HEK293 (cell line): ENCODE data around the gene CDC27.

Source experiments
- CTCF ChIA-PET: fragments of 350-600 bp; formaldehyde crosslinking; extraction: SDS; loops from one replicate; lab custom pipeline; 2021; ENCODE audit warnings: antibody characterized with exemption; lab: Yijun Ruan, JAX
- POLR2A ChIA-PET: fragments of 300-600 bp; formaldehyde crosslinking; extraction: SDS; loops from one replicate; lab custom pipeline; 2020; ENCODE audit warnings: antibody characterized with exemption, inconsistent platforms; lab: Yijun Ruan, JAX
- H3K27ac ChIP-seq: fragments of 200-500 bp; sonication (Bioruptor generic); 2 replicates; pipeline ENCODE4 v1.5.1; 2014; ENCODE audit warnings: low read depth, low read length, control low read depth, inconsistent platforms; ENCODE audit errors: extremely low read depth
- H3K36me3 ChIP-seq, 2 experiments: fragments of 200-500 bp in 1 of 2; sonication (Bioruptor generic) in 1 of 2; 1 replicate in 1 of 2; 2 replicates in 1 of 2; pipeline ENCODE4 v1.5.1; 2014 to 2017; ENCODE audit warnings: inconsistent platforms in 2 of 2, low read length in 2 of 2; ENCODE audit not compliant: control insufficient read depth in 2 of 2, insufficient read depth in 1 of 2
- H3K4me1 ChIP-seq: fragments of 200-500 bp; sonication (Bioruptor generic); 2 replicates; pipeline ENCODE4 v1.5.1; 2014; ENCODE audit warnings: mild to moderate bottlenecking, low read length, inconsistent platforms; ENCODE audit not compliant: control insufficient read depth, insufficient read depth
- H3K4me3 ChIP-seq: 2 replicates; pipeline ENCODE4 v1.5.1; 2011; ENCODE audit warnings: low read depth, mild to moderate bottlenecking, control low read depth, low read length, moderate library complexity
- H3K9me3 ChIP-seq: fragments of 200-500 bp; sonication (Bioruptor generic); 2 replicates; pipeline ENCODE4 v1.5.1; 2014; ENCODE audit warnings: low read depth, low read length, inconsistent platforms; ENCODE audit not compliant: control insufficient read depth, insufficient read depth
- BCL11A ChIP-seq: fragments of 450-650 bp; formaldehyde crosslinking; IDR thresholded peaks from 2 replicates; pipeline ENCODE4 v1.5.1; 2016; ENCODE audit warnings: low read depth, missing biosample characterization, missing genetic modification characterization
- GLI2 ChIP-seq: fragments of 450-650 bp; formaldehyde crosslinking; IDR thresholded peaks from 2 replicates; pipeline ENCODE4; 2017; ENCODE audit warnings: missing biosample characterization, missing genetic modification characterization, low read depth, borderline replicate concordance
- GLIS2 ChIP-seq: fragments of 450-650 bp; formaldehyde crosslinking; IDR thresholded peaks from 2 replicates; pipeline ENCODE4 v1.5.1; 2016; ENCODE audit warnings: missing biosample characterization, missing genetic modification characterization
- HOXD13 ChIP-seq: sonication (generic); formaldehyde crosslinking; IDR thresholded peaks from 2 replicates; pipeline ENCODE4 v1.8.0; 2022; ENCODE audit warnings: missing genetic modification reagents, borderline replicate concordance
- KLF8 ChIP-seq: fragments of 450-650 bp; formaldehyde crosslinking; IDR thresholded peaks from 2 replicates; pipeline ENCODE4 v1.5.1; 2016; ENCODE audit warnings: missing biosample characterization, missing genetic modification characterization
- MEIS1 ChIP-seq: sonication (generic); formaldehyde crosslinking; IDR thresholded peaks from 2 replicates; pipeline ENCODE4 v1.8.1; 2022; ENCODE audit warnings: missing genetic modification reagents, mild to moderate bottlenecking, borderline replicate concordance
- OVOL3 ChIP-seq: fragments of 450-650 bp; formaldehyde crosslinking; IDR thresholded peaks from 2 replicates; pipeline ENCODE4 v1.5.1; 2016; ENCODE audit warnings: missing biosample characterization, missing genetic modification characterization
- PRDM1 ChIP-seq: fragments of 450-650 bp; formaldehyde crosslinking; IDR thresholded peaks from 2 replicates; pipeline ENCODE4; 2016; ENCODE audit warnings: missing biosample characterization, missing genetic modification characterization
- SP7 ChIP-seq: fragments of 450-650 bp; formaldehyde crosslinking; IDR thresholded peaks from 2 replicates; pipeline ENCODE4 v1.5.1; 2016; ENCODE audit warnings: missing biosample characterization, missing genetic modification characterization
- ZBTB20 ChIP-seq: fragments of 450-650 bp; formaldehyde crosslinking; IDR thresholded peaks from 2 replicates; pipeline ENCODE4 v1.5.1; 2016; ENCODE audit warnings: missing biosample characterization, missing genetic modification characterization
- ZFHX2 ChIP-seq: fragments of 450-650 bp; formaldehyde crosslinking; conservative IDR thresholded peaks from 2 replicates; pipeline ENCODE4 v1.5.1; 2016; ENCODE audit warnings: missing biosample characterization, missing genetic modification characterization
- ZFP3 ChIP-seq: fragments of 450-650 bp; formaldehyde crosslinking; IDR thresholded peaks from 2 replicates; pipeline ENCODE4 v1.5.1; 2016; ENCODE audit warnings: low read depth, missing biosample characterization, missing genetic modification characterization
- ZNF132 ChIP-seq: fragments of 450-650 bp; formaldehyde crosslinking; IDR thresholded peaks from 2 replicates; pipeline ENCODE4 v1.5.1; 2017; ENCODE audit warnings: missing biosample characterization, missing genetic modification characterization, borderline replicate concordance
- ZNF133 ChIP-seq: fragments of 450-650 bp; formaldehyde crosslinking; IDR thresholded peaks from 2 replicates; pipeline ENCODE4 v1.5.1; 2016; ENCODE audit warnings: missing biosample characterization, missing genetic modification characterization
- ZNF341 ChIP-seq: fragments of 450-650 bp; formaldehyde crosslinking; IDR thresholded peaks from 2 replicates; pipeline ENCODE4; 2016; ENCODE audit warnings: low read depth, missing biosample characterization, missing genetic modification characterization
- ZNF366 ChIP-seq: fragments of 450-650 bp; formaldehyde crosslinking; conservative IDR thresholded peaks from 2 replicates; pipeline ENCODE4 v1.5.1; 2016; ENCODE audit warnings: missing biosample characterization, missing genetic modification characterization
- ZNF596 ChIP-seq: fragments of 450-650 bp; IDR thresholded peaks from 2 replicates; pipeline ENCODE4 v1.5.0; 2018; ENCODE audit warnings: missing biosample characterization, mild to moderate bottlenecking, missing genetic modification characterization, moderate library complexity
- ZNF629 ChIP-seq: fragments of 450-650 bp; formaldehyde crosslinking; IDR thresholded peaks from 2 replicates; pipeline ENCODE4 v1.5.1; 2017; ENCODE audit warnings: missing biosample characterization, missing genetic modification characterization
- ZNF76 ChIP-seq: fragments of 450-650 bp; formaldehyde crosslinking; IDR thresholded peaks from 2 replicates; pipeline ENCODE4; 2016; ENCODE audit warnings: low read depth, missing biosample characterization, missing genetic modification characterization, borderline replicate concordance
- ZNF768 ChIP-seq: fragments of 450-650 bp; formaldehyde crosslinking; IDR thresholded peaks from 2 replicates; pipeline ENCODE4 v1.5.1; 2018; ENCODE audit warnings: missing biosample characterization, mild to moderate bottlenecking, missing genetic modification characterization
- ZNF837 ChIP-seq: fragments of 450-650 bp; formaldehyde crosslinking; IDR thresholded peaks from 2 replicates; pipeline ENCODE4 v1.5.1; 2016; ENCODE audit warnings: missing biosample characterization, missing genetic modification characterization
- ZNF843 ChIP-seq: fragments of 450-650 bp; formaldehyde crosslinking; IDR thresholded peaks from 2 replicates; pipeline ENCODE4 v1.5.1; 2016; ENCODE audit warnings: missing biosample characterization, missing genetic modification characterization
- TF ChIP-seq, protein P1 (sequence below): fragments of 450-650 bp; formaldehyde crosslinking; IDR thresholded peaks from 2 replicates; pipeline ENCODE4 v1.5.1; 2016; ENCODE audit warnings: missing biosample characterization, missing genetic modification characterization
- TF ChIP-seq, protein P2 (sequence below): fragments of 450-650 bp; formaldehyde crosslinking; IDR thresholded peaks from 2 replicates; pipeline ENCODE4 v1.5.1; 2017; ENCODE audit warnings: missing biosample characterization, mild to moderate bottlenecking, missing genetic modification characterization, moderate library complexity
- TF ChIP-seq, protein P3 (sequence below): fragments of 450-650 bp; formaldehyde crosslinking; IDR thresholded peaks from 2 replicates; pipeline ENCODE4 v1.5.1; 2016; ENCODE audit warnings: missing biosample characterization, missing genetic modification characterization

Gene CDC27

DNA sequence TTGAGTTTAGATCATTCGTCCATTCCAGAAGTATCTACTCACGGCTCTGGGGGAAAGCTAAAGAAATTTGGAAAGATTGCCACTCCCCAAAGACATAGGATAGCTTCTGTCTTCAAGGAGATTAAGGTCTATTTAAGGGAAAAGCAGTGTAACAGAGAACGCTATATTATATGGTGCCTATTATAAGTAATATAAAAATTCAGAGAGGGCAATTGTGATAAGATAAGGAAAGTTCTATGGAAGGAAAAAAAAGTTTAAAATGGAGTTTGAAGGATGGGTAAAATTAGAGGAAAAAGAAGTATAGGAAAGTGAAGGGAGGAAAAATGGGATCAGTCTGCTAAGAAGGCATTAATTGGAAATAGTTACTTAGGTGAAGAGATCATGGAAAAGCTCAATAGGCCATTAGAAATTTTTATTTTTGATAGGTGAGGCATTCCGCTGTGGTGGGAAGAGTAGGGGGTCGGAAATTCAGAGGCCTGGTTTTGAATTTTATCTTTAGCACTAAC lies 690 bp upstream of the CDC27 start:
- TF ChIP-seq ZNF843 (tag by site-specific recombination) (0 out of 2 replicates have a peak, but pooled peaks have one; percentile 18), MEIS1 (CRISPR knock-in tag) (no peak), ZFHX2 (no peak), ZNF629 (tag by site-specific recombination) (no peak), ZNF596 (no peak), ZFP3 (tag by site-specific recombination) (no peak), ZNF366 (tag by site-specific recombination) (peak; percentile 68), ZNF132 (no peak), HOXD13 (CRISPR knock-in tag) (no peak), ZNF837 (tag by site-specific recombination) (no peak), KLF8 (tag by site-specific recombination) (0 out of 2 replicates have a peak, but pooled peaks have one; percentile 1), PRDM1 (tag by site-specific recombination) (peak; percentile 85), ZBTB20 (tag by site-specific recombination) (0 out of 2 replicates have a peak, but pooled peaks have one; percentile 23), GLIS2 (no peak), ZNF133 (tag by site-specific recombination) (no peak), BCL11A (tag by site-specific recombination) (no peak), ZNF341 (0 out of 2 replicates have a peak, but pooled peaks have one; percentile 5), GLI2 (tag by site-specific recombination) (no peak), SP7 (peak; percentile 14; the same call in 1 of the 2 replicates), ZNF76 (tag by site-specific recombination) (no peak)
- TF ChIP-seq, protein P1, sequence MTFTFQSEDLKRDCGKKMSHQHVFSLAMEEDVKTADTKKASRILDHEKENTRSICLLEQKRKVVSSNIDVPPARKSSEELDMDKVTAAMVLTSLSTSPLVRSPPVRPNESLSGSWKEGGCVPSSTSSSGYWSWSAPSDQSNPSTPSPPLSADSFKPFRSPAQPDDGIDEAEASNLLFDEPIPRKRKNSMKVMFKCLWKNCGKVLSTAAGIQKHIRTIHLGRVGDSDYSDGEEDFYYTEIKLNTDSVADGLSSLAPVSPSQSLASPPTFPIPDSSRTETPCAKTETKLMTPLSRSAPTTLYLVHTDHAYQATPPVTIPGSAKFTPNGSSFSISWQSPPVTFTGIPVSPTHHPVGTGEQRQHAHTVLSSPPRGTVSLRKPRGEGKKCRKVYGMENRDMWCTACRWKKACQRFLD (tag by site-specific recombination): no peak
- TF ChIP-seq, protein P2, sequence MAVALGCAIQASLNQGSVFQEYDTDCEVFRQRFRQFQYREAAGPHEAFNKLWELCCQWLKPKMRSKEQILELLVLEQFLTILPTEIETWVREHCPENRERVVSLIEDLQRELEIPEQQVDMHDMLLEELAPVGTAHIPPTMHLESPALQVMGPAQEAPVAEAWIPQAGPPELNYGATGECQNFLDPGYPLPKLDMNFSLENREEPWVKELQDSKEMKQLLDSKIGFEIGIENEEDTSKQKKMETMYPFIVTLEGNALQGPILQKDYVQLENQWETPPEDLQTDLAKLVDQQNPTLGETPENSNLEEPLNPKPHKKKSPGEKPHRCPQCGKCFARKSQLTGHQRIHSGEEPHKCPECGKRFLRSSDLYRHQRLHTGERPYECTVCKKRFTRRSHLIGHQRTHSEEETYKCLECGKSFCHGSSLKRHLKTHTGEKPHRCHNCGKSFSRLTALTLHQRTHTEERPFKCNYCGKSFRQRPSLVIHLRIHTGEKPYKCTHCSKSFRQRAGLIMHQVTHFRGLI: peak; percentile 28; the same call in 1 of the 2 replicates
- ChIA-PET CTCF (interaction anchor here (0.7 to 1.6 kb wide), 5 partner anchors 14 to 1406 kb away, joined by 3 to 5 read pairs (median 3); partner anchors contain the start of gene CRHR1), POLR2A (interaction anchor here (1.0 to 1.6 kb wide), 11 partner anchors 8 to 460 kb away, joined by 3 to 8 read pairs (median 4); partner anchors contain the start of gene KPNB1)
- no peak overlapping the region for H3K27ac ChIP-seq
- peak overlapping the region; percentile 40 for H3K4me3 ChIP-seq
- H3K4me1 ChIP-seq: peaks cover under 1% of the 10 kb centered on the region; the same call in 1 of the 2 replicates
- H3K9me3 ChIP-seq: no peaks in the 10 kb centered on the region
- peaks cover 5 to 9% of the 10 kb centered on the region in 2 experiments for H3K36me3 ChIP-seq

GRCh38 chr17:47188271-47188875 lies 722 bp downstream of the CDC27 start:
- Histone ChIP-seq H3K36me3 (peaks cover 5 to 9% of the 10 kb centered on the region in 2 experiments), H3K27ac (peak overlapping the region; percentile 97), H3K9me3 (no peaks in the 10 kb centered on the region), H3K4me3 (peak overlapping the region; percentile 49), H3K4me1 (peaks cover 11% of the 10 kb centered on the region; the same call in 1 of the 2 replicates)
- POLR2A ChIA-PET: interaction anchor here (0.6 to 1.6 kb wide), 3 partner anchors 8 to 88 kb away, joined by 3 to 8 read pairs (median 4); no protein-coding TSS in a partner anchor
- TF ChIP-seq OVOL3 (no peak), ZNF768 (peak; percentile 42; the same call in 1 of the 2 replicates)
- TF ChIP-seq, protein P3, sequence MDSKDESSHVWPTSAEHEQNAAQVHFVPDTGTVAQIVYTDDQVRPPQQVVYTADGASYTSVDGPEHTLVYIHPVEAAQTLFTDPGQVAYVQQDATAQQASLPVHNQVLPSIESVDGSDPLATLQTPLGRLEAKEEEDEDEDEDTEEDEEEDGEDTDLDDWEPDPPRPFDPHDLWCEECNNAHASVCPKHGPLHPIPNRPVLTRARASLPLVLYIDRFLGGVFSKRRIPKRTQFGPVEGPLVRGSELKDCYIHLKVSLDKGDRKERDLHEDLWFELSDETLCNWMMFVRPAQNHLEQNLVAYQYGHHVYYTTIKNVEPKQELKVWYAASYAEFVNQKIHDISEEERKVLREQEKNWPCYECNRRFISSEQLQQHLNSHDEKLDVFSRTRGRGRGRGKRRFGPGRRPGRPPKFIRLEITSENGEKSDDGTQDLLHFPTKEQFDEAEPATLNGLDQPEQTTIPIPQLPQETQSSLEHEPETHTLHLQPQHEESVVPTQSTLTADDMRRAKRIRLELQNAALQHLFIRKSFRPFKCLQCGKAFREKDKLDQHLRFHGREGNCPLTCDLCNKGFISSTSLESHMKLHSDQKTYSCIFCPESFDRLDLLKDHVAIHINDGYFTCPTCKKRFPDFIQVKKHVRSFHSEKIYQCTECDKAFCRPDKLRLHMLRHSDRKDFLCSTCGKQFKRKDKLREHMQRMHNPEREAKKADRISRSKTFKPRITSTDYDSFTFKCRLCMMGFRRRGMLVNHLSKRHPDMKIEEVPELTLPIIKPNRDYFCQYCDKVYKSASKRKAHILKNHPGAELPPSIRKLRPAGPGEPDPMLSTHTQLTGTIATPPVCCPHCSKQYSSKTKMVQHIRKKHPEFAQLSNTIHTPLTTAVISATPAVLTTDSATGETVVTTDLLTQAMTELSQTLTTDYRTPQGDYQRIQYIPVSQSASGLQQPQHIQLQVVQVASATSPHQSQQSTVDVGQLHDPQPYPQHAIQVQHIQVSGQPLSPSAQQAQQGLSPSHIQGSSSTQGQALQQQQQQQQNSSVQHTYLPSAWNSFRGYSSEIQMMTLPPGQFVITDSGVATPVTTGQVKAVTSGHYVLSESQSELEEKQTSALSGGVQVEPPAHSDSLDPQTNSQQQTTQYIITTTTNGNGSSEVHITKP (tag by site-specific recombination): peak; percentile 92
- CTCF ChIA-PET: no interaction called here
